Hematopoietic multipotent progenitor cell treated with erythropoietin and hydrocortisone succinate and interleukin-3 and kit ligand, for 6 days (in vitro differentiated cells): ENCODE results near the gene PRMT2.

Experiments used
- DNase-seq: peaks from one replicate; pipeline ENCODE4 v3.0.0-alpha.2; 2015

The PRMT2 gene

DNA sequence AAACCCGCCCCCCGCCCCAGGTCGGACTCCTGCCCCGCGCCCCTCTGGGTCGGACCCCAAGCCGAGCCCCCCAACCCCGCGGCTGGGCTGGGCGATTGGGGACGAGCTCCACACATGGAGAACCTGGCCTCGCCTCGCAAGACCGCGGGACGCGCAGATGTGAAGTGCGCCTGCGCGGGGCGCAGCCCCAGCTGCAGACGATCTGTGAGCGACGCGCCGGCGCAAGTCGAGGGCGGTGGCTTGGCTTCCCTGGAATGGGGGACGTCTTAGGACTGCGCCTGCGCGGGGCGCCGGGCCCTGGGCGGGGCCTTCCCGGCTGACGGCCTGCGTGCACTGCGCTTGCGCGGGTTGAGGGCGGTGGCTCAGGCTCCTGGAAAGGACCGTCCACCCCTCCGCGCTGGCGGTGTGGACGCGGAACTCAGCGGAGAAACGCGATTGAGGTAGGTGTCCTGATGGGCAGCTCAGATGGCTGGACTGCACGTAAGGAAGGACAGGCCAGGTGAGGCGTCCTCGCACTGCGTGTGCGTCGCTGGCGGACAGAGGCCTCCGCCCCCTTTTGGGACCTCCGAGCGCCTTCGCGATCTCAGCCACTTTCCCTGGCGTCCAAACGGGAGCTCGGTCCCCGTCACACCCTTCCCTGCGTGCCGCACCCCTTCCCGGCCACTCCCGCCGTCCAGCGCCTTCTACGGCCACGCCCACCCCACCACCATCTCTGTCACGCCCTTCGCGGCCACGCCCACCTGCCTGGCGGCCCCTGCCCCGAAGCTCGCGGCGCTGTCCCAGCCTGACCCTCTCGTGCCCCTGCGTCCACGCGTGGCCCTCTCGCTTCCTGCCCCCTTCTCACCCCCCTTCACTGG, at the start of gene PRMT2:
PRMT2 (plus strand) TSS at position 351 of the 857 bp plus-strand sequence. CDS start 1,278 bp downstream, outside the sequence.
- peak; percentile 97 for DNase-seq

DNA sequence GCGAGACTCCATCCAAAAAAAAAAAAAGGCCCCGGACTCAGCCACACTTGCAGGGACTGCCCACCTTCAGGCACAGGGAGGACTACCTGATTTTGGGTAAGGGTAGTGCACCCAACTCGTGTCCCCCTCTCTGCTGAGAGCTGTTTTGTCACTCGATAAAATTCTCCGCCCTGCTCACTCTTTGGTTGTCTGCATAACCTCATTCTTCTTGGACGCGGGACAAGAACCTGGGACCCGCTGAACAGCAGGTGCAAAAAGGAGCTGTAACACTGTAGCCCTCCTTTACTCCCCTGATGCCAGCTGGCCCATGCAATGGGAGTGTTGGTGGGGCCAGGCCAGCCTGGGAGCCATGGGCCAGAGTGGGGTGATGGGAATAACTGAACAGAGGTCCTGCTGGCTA, 41.2 kb upstream of the PRMT2 start:
- no peak for DNase-seq

DNA sequence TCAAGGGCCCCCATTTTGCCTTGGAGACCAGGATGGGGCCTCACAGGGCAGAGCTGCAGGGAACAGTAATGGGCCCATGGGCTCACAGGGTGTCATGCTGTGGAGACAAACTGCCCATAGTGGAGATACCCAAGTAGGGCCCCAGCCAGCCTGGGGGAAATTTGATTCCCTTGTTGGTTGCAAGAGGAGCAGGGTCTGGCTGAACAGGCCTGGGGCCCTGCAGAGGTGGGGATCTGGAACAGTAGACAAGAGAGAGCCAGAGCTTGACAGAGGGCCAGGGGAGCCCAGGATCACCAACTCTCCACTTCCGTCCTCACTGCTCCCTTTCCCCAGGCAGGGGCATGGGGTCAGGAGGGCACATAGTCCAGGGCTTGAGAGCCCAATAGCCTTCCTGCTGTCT, 39.3 kb upstream of the PRMT2 start:
- no peak for DNase-seq

DNA sequence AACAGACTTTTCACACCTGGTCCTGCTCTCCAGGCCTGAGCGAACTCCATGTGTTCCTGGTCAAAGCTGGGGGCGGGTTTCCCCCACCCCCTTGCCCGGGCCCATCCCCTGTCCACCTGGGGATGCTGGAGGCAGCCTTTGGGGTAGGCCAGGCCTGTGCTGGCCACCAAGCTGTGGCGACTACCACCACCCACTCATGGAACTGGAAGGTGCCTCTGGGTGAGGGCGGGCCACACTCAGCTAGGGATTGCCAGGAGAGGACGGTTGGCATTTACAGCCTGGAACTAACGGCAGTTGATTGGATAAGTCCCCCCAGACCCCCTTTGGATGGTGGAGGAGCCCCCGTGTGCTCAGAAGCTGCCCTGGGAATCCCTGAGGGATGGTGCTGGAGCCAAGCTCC, 38.4 kb upstream of the PRMT2 start:
- DNase-seq: no peak

DNA sequence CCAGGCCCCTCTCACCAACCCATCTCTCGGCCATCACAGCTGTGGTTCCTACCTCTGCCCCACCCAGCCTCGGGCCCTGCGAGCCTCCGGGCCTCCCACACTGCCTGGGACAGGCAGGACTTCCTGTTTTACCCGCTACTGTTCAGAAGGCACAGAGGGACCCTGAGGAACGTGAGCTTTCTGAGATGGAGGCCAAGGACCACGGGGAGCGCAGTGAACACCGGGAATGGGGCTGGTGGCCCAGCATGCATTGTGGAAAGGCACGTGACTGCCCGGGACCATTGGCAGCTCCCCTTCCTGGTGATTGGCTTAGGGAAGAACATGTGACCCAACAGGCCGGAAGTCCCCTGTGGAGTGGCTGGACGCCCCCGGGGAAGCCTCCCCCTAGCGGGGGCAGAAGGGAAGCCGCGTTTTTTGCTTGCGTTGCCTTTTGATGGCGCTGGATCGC, 37.6 kb upstream of the PRMT2 start:
- DNase-seq: no peak

DNA sequence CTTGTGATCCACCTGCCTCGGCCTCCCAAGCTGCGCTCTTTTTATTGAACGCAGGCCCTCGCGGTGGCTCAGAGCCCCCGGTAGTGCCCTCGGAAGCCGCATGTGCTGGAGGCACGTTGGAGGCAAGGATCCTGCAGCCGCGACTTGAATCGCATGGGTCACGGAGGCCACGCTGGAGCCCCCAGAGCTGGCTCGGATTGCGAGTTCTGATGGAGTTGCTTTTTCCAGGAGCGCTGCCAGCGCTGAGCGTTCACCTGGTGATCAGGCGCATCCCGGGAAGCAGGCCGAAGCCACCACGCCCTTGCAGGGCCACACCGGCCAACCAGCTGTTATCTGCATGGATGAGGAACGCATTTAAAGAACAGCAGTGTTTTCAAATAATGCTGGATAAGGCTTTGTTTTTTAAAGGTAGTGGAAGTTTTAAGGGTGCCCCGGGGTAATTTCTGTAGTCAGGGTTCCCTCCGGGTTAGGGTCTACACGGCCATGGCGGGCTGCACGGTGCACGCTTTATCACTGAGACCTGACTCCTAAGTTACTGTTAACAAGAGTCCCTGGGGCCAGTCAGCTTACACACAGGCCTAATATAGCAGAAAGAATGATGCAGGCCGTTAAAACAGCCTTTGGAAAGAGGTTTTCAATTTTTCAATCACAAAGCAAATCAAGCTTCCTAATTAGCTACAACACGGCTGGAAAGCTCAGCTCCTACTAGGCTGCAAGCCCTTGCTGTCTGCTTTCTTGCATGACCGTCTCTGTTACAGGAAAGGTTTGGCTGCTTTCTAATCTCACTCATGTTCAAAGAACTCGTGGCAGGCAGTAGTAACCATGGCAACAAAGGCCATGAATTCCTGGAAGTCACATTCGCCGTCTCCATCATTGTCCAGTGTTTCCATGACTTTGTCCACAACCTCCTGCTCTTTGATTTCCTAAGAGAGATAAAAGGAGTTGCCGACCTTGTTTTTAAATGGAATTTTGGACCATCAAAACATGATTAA, 36.6 kb upstream of the PRMT2 start:
- peak; percentile 22 for DNase-seq

DNA sequence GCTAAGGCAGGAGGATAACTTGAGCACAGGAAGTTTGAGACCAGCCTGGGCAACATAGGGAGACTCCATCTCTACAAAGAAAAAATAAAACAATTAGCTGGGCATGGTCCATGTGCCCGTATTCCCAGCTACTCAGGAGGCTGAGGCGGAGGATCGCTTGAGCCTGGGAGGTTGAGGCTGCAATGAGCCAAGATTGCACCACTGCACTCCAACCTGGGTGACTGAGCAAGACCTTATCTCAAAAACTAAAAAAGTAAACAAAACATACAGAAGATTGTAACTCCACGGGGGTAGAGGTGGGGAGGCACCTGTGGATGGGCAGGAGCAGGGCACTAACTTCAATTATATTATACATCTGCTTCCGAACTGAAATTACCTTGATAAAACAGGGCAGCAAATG, 35.2 kb upstream of the PRMT2 start:
- no peak for DNase-seq

DNA sequence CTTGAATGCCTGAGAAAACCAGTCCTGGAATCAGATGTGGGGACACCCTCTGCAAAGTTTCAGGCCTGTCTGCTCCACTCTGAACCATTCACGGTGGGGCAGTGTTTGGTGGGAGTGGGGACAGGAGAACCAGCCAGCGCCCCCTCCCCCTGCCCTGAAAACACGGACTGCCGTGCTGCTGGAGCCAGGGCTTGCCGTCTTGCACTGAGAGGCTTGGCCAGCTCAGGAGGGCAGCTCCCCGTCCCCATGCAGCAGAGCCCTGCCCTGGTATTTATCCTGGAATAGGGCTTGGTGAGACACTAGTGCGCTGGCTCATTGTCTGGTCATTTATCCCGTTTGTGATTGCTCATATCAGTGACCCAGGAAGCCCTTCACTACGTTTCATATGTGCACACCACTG, 34.5 kb upstream of the PRMT2 start:
- DNase-seq: no peak

DNA sequence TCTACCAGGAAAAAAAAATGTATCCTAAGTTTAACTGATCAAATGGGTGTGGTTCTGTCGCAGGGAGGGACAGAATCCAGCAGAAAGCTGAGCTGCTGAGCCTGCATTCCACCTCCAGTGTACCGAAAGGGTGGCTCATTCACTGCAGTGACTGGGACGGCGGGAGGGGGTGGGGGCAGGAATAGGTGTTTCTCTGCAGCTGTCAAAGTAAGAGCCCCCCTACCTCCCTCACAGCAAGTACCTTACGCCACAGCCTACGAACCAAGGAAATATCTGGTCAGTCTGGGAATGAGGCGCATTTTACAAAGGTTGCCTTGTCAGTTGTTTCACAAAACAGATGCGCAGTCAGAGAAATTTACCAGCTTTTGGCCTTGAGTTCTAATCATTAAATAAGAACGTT, 32.2 kb upstream of the PRMT2 start:
- DNase-seq: no peak

DNA sequence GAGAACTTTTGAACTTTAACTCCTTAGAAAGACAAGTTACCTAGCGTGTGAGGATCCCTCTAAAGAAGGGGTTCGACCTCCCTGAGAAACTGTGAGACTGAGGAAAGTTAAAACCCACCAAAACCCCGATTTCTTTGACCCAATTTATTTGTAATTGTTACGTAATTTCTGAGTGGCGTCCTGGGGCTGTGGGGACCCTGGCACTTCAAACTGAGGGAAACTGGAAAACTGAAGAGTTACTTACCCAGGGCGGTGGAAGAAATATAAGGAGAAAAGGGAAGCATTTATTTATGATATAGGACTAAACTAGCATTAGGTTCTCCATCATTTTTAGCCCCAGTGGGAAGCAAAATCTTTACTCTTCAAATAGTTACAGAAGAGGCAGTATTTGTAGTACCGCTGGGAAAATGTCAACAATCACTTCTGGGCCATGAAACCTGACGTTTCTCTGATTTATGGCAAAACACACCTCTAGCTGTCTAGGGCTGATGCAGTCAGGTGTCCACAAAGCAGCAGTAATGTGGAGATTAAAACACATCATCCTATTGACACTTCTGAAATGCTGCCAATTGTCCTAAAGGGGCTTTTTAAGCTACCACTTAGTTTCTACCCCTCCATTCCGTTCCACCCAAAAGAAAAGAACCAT, 31.0 kb upstream of the PRMT2 start:
- DNase-seq: no peak

DNA sequence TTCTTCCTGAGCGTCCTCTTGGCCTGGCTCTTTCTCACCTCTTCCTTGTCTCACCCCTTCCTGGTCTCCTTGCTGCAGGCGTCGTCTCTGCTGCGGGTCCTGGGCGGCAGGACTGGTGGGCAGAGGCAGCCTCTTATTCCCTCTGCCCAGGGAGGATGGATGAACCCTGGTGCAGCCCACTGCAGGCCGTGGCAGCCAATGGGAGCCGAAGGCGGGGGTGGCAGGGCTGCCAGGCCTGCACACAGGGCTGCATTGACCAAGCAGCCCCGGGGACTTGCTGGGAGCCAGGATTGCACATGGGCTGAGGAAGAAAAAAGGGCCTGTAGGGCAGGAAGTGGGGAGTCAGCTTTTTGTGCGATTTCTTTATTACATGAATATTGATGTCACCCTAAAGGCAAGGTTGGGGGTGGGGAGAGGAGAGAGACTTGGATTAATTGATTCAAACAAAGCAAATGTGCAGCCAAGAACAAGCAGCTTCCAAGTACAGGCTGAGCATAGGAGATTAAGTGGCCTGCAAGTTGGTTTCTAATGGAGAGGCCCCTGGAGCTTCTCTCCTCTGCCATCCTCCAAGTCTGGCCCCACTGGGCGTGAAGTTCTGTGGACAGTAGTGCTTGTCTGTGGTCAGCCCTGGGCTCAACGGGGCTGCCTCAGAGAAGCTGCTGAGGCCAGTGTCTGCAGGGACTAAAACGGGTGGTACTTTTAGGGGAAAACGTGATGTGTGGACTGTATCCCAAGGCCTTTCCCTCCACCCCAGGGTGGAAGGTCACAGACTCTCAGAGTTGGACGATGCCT, 30.3 kb upstream of the PRMT2 start, which contains the start of gene S100B:
S100B (minus strand) TSS at position 108 of the 792 bp plus-strand sequence. CDS start 2,667 bp downstream, outside the sequence.
- DNase-seq: peak; percentile 11

DNA sequence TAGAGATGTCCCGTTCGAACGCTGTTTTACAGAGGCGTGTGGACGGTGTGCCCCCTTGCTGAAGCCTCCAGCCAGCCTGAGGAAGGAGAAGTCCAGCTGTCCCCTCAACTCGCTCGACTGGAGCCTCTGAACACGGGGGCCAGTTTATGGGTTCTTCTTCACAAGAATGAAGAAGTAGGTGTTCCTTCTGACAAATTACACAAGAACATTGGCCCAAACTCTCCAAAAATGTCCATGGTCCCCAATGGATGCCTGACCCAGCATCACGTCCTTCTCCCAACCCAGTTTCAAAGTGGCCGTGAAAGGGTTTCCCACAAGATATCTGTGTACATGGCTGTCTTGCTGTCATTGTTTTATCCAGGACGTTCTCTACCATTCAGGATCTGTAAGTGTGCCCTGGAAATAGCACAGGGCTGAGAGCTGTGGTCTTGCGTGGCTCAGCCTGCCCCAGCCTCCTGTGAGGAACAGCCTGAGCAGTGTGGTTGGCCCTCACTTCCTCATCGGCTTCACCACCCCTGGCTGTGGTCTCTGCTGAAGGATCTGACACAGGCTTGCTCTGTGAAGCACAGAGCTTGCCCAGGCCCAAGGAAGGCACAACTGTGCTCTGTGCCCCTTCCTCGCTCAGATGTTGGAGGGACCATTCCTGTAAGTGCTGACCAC, 29.6 kb upstream of the PRMT2 start:
- DNase-seq: peak; percentile 83

DNA sequence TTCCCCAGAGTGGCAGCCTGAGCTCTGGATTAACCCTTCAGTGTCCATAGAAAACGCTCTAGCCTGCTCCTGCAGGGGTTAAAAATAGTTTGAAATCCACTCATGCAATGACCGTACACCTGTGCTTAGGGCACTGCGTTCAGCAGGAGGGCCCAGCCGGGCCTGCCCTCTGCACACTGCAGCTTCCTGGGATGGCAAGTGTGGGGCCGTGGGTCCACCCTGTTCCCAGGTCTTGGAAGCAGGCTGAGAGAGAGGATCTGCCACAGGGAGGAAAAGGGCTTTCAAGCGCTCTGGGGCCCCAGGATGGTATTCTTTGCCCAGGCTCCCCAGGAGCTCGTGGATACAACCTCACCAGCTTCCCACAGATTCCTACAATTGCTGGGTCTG, 29.1 kb upstream of the PRMT2 start:
- no peak for DNase-seq

DNA sequence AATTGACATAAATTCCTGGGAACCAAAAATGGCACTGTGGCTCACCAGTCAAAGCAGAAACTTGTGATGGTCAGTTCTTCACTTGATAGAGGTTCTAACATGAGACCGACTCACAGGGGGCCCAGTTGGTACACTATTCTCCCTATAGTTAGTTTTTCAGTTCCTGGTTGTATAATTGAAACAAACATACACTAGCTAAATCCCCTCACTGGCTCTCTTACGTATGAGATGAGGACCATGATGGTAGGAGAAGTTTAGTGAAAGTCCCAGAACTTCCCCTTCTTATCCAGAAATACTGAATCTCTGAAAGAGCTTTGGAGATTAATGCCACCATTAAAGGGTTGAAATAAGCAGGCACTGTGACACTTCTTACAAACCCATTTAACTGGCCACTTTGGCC, 27.8 kb upstream of the PRMT2 start:
- no peak for DNase-seq

DNA sequence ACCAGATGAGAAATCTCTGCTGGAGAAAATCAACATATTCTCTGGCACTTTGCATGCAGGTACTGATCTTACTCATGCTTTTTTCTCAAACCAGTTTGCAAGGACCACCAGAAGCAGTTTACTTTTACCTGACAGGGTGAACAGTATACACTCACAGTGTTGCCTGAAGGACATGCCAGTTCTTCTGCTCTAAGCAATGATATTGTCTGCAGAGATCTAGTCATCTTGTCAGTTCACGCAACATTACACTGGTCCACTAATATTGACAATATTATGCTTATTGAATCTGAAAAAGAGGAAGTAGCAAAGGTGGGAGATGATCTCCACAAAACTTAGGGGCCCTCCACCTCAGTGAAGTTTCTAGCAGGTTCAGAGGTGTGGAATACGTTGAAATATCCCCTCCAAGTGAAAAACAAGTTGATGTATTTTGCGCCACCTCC, 26.8 kb upstream of the PRMT2 start:
- DNase-seq: no peak

DNA sequence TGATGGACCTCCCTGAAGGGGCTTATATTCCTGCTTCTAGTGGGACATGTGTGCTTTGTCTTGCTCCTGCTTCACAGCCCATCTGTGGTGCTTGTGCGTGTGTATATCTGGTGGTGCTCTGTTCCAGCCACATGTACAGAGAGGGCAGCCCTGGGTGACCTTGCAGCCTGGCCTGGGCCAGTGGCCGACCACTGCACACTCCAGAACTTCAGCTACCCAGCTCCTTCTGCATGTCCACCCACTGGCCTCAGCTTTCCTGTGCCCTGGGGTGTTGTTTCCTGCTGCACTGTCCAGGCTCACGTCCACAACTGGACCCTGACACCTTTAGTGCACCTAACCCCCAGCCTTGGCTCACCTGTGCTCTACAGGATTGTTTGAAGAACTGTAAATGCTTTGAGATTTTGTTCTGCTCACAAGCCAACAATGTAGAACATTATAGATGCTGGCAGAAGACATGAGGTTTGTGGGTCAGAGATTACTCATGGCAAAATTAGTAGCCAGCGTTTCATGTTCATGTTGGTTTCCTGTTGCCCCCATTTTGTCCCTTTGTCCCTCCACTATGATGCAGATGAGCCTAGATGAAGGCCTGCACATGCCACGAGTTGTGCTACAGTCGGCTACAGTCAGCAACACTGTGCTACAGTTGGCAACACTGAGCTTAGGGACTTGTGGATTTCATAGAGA, 25.3 kb upstream of the PRMT2 start:
- no peak for DNase-seq

DNA sequence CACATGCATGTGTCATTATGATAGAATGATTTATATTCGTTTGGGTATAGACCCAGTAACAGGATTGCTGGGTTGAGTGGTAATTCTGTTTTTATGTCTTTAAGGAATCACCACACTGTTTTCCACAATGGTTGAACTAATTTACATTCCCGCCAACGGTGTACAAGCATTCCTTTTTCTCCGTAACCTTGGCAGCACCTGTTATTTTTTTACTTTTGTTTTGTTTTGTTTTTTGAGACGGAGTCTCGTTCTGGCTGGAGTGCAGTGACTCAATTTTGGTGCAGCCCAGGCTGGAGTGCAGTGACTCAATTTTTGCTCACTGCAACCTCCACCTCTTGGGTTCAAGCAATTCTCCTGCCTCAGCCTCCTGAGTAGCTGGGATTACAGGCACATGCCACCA, 22.1 kb upstream of the PRMT2 start:
- no peak for DNase-seq

DNA sequence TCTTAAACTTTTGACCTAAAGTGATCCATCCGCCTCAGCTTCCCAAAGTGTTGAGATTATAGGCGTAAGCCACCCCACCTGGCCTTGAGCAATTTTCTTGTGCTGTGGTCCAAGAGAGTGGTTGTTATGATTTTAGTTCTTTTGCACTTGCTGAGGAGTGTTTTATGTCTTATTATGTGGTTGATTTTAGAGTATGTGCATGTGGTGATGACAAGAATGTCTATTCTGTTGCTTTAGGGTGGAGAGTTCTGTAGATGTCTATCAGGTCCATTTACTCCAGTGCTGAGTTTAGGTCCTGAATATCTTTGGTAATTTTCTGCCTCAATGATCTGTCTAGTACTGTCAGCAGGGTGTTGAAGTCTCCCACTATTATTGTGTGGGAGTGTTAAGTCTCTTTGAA, 19.4 kb upstream of the PRMT2 start:
- no peak for DNase-seq

DNA sequence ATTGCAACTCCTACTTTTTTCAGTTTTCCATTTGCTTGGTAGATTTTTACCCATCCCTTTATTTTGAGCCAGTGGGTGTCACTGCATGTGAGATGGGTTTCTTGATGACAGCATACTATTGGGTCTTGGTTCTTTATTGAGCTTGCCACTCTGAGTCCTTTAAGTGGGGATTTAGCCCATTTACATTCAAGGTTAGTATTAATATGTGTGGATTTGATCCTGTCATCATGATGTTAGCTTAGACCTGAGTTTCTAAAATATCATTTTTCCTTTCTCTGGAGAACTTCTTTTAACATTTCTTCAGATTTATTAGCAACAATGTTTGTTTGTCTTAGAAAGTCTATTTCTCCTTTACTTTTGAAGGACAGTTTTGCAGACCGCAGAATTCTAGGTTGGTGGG, 18.8 kb upstream of the PRMT2 start:
- no peak for DNase-seq

DNA sequence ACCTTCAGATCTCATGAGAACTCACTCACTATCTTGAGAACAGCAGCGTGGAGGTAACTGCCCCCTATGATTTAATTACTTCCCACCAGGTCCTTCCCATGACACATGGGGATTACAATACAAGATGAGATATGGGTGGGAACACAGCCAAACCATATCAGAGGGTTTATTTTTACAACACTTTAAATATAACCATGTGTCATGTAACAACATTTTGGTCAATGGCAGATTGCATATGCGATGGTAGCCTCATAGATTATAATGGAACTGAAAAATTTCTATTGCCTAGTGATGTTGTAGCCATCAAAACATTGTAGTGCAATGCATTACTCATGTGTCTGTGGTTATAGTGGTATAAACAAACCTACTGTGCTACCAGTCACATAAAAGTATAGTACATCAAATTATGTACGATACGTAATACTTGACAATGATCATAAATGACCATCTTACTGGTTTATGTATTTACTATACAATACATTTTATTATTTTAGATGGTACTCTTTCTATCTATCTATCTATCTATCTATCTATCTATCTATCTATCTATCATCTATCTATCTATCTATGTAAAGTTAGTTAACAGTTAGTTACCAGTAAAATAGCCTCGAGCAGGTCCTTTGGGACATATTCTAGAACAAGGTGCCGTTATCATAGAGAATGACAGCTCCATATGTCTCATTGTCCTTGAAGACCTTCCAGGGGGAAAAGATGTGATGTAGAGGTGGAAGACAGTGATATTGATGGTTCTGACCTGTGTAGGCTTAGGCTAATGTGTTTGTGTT, 18.0 kb upstream of the PRMT2 start:
- no peak for DNase-seq
